Stimulated activated CD4-positive, alpha-beta T cell treated with anti-CD3 and anti-CD28 coated beads, Interleukin-1b, Interleukin-23, amount 100 ng/mL, for 48 hours (primary cell): Measurements from ENCODE around the gene SFRP2.

Source experiments
- DNase-seq: peaks from one replicate; pipeline ENCODE4 v3.0.0-alpha.2; 2020

SFRP2 gene

DNA sequence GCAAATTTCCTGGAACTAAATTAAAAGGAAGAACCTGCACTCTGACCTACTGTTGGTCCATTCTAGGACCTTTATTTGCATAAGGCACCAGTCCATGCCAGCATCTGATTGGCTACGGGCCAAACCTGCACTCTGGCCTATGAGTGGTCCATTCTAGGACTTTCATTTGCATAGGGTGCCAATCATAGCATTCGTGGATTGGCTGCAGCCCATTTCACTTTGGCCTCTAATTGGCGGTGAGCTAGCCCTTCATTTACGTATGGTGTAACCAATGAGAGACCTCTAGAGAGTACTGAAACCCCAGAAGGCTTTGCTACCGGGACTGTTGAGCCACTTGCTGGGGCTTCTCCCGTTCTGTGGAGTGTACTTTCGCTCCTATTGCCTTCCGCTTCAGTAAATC, 23.0 kb downstream of the SFRP2 start:
- DNase-seq, result no peak

DNA sequence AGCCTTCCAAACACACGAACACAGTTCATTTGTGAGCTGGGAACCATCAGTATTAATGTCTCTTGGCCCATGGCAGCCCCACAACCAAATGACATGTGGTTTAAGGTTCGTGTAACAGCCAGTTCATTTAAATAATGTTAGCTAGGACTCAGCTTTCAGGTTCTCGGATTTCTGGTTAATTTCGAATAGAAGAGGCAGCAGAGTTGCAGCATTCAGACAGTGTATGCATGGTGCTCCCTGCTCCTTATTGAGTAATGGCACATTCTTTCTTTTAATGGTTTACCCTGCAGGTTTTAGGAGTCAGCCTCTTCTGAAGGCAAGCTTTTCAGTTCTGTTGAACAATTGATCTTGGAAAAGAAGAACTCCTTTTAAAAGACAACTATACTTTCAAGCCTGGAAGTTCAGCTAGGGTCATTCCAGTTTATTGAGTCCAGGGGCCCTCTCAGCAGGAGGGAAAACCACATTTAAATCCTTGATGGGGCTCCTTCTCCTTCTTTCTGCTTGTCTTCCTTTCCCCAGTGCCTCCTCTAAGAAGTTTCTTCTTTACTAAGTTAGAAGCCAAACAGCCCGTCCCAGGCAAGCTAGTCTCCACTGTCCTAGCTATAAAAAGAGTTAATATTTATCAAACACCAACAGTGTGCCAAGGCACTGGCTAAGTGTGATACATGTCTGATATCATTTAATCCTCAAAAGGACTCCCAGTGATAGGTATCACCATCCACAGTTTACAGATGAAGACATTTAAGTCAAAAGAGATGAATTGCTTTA, 24.1 kb downstream of the SFRP2 start:
- DNase-seq, result no peak

DNA sequence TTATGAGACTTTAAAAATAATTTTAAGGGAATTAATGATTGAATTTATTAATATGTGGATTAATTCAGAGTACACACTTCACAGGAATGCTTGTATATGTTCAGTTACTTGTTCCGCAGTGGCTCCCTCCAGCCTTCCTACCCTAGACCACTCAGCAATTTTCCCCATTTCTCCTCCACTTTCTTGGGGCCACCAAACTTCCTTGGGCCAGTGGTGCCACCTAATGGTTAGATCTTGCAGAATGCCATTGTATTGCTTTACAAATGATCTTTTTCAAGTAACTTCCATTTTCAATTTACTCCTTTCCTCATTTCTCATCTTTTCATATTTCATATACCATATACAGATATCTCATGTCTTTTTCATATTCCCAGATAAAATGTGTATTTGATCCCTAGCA, 25.5 kb downstream of the SFRP2 start:
- no peak for DNase-seq

DNA sequence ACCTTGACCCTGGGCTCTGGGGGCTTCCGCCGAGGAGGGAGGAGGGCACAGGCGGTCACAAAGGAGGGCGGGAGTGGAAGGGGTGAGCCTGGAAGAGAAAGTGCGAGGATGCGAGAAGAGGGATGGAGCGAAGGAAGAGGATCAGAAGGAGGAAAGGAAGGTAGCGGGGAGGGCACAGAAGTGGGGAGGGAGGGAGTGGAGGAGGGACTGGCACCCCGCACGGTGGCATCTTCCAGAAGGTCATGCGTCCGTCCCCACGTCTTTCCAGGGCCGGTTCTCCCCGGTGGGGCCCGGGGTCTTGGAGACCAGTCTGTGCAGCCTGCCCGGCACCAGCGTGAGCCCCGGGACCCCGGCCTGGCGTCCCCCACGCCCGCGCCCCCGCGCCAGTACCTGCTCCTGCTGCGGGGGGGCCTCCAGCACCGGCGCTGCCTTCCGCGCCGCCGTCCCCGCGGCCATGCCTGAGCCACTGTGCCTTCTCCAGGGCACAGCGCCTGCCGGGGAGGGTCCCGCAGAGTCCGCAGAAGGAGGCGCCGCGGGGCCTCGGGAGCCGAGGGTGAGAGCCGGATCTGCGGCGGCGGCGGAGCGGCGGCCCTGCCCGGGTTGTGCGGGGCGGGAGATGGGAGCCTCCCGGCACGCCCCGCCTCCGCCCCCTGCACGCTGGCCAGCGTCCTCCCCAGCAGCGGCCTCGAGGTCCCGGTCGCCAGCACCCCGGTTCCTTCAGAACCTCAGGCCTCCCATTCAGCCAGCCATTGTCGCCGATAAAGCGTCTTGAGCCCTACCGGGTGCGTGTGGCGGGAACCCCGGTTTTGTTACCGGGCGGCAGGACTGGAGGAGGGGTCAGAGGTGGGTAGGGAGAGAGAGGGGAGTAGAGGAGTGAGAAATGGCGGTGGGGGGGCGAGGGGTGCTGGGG, 29.2 kb downstream of the SFRP2 start, which contains the start of gene RNF175:
Gene RNF175, minus strand, starts transcription at position 618 of the 910 bp plus-strand sequence. Its CDS starts 162 bp downstream, at position 456.
- peak; percentile 13 for DNase-seq

DNA sequence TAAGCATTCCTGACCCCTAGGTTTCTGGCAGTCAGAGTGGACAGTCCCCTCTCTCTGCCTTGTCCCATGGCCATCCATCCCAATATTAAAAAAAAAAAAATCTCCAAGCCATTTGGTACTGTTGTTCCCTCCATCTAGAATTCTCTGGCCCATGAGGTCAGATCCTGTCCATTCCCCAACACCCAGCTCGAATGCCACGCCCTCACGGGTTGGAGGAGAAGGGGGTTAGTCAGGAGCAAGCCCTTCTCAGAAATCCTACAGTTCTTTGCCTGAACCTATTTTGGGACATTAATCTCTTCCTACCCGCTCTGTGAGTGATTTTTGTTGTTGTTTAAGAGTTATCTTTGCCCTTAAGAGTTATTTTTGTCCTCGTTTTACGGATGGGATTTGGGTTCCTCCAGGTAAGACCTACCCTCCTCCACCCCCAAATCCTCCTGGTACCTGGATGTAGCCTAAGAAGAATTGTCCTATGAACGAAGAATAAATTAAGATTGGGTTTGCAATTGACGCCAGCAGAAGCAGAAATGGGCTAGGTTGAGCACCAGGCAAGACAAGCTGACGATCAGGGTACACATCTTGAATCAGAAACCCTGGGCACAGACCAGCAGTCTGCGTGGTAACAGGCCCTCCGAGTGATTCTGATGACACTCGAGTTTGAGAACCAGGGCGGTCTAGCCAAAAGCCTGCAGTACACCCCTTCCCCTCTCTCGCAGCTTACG, 30.0 kb downstream of the SFRP2 start:
- DNase-seq, result no peak

DNA sequence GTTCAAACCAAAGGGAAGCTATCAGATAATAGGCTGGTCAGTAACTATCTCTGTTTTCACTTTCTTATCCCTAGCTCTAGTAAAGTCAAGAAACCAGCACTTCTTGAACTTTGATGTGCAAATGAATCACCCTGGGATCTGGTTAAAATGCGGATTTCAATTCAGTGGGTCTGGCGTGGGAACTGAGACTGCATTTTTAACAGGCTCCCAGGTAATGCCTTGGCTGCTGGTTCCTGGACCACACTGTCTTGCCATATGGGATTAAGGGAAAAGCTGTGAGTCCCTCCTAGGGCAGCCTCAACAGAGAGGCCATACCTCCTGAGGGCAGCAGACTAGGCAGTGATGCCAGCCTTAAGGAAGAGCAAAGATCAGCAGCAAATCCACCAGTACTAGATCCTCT, 30.7 kb downstream of the SFRP2 start:
- no peak for DNase-seq

DNA sequence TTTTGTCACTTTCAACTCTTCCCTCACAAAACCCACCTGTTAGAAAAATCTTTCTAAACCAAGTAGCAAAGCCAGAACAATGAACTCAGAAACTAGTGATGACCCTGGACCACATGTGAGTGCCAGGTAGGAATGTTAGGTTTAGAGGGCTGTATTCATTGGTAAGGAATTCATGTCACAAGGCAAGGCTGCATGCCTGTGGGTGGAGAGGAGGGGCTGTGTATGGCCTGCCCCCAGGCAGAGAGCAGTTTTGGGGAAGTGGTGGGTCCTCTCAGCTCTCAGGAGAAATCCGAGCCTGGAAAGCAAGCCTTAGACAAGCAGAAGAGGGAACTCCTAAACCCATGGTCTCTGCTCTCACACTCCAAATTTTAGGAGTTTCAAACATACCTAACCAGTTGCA, 31.5 kb downstream of the SFRP2 start:
- DNase-seq, result no peak

DNA sequence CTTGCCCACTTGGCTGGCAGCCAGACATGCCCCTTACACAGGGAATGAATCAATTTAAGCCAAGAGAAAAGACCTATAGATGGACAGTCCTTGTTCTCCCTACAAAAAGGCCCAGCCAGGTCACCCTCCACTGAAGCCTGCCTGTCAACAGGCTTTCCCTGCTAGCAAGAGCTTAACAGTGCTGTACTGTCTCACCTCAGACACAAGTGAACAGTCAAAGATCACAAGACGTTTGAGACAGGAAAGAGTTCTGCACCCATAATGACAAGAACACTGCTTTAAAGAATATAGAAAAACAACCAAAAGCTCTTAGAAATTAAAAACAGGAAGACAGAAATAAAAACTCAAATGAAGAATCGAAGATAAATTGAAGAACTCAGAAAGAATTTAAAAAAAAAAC, 33.7 kb downstream of the SFRP2 start:
- DNase-seq, result no peak

DNA sequence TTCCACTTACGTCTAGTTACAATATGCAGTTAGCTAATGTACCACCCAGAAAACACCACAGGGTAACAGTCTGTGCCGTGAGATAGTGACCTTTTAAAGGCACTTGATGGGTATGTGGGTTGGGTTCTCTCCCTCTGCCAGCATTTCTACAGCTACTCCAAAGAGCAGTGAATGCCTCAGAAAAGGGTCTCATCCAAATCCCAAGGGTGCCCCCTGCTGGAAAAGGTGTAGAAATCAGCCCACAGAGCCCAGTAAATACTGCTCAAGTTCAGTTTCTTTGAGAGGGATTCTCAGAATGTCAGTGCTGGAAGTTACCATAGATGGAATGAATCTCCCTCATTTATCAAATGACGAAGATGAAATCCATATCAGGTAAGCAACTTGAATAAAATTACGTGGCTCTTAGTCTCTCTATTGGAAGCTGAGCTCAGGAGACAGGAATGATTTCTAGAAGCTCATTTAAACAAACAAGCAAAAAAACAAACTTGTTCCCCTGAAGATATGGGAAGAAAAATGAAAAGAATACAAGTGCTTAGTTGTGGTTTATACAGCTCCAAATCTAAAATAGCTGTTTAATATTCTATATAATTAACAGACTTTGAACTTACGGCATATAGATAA, 38.6 kb downstream of the SFRP2 start:
- DNase-seq, result peak; percentile 65

DNA sequence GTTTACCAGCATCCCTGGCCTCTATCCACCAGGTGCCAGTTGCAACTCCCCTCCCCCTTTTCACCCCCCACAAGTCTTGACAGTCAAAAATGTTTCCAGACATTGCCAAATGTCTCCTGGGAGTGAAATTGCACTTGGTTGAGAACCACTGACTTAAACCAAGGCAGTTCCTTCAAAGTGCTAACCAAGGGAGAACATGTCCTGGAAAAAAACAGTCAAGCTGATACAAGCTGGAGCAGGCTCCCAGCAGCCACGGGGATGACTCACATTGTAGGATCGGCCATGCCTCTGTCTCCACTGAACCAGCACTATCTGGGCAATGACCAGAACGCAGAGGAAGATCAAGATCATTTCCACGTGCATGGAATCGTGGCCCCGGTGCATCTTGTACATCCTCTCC, 40.5 kb downstream of the SFRP2 start:
- DNase-seq, result no peak

DNA sequence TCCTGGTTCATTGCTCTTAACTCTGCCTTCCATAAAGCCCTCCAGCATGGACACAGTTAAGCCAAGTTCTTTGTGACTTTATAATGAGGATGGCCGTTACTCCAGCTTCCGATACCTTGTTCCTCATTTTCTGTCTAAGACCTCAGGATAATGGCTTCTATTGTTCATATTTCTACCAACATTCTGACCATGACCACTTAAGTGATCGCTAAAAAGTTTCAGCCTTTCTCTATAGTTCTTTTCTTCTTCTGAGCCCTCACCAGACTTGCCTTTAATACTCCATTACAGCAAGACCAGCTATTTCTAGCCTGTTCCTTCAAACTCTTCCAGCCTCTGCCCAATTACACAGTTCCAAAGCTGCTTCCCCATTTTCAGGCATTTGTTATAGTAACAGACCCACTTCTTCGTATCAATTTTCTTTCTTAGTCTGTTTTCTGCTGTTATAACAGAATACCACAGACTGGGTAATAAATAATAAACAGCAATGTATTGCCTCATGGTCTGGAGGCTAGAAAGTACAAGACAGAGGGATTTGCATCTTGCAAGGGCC, 41.4 kb downstream of the SFRP2 start:
- no peak for DNase-seq

DNA sequence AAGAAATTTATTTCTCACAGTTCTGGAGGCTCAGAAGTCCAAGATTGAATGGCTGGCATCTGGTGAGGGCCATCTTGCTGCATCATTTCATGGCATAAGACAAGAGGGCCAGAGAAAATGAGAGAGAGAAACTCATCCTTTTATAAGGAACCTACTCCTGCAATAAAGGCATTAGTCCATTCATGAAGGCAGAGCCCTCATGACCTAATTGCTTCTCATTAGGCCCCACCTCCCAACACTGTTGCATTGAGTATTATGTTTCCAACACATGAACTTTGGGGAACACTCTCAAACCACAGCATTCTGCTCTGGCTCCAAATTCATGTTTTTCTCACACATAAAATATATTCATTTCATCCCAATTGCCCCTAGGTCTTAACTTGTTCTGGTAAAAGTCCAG, 43.2 kb downstream of the SFRP2 start:
- DNase-seq, result no peak

DNA sequence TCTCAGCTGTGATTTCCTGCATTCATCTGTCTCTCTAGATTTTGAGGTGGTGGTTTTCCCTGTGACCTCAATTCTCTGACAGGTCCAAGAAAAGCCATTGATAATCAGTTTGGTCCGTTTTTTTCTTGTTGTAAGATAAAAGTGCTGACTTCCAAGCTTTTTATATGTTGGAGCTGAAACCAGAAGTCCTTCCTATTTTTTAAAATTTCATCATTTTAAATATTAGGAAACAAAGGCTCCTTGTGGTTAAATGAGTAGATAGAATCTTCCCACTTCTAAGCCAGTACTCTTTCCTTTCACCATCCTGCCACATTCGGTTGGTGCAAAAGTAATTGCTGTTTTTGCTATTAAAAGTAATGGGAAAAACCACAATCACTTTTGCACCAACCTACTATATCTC, 47.3 kb downstream of the SFRP2 start:
- DNase-seq, result no peak

DNA sequence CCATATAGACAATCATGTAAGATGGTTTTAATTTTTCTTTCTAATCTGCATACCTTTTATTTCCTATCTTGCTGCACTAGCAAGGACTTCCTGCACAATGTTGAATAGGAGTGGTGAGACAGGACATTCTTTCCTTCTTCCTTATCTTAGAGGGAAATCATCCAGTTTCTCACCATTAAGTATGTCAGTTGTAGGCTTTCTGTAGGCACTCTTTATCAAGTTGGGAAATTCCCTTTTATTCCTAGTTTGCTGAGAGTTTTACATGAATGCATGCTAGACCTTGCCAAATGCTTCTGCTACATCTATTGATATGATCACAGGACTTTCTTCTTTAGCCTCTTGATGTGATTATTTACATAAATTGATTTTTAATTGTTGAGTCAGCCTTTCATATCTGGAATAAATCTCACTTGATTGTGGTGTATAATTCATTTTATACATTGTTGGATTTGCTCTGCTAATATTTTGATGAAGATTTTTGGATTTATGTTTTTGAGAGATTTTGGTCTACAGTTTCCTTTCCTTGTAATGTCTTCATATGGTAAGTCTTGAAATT, 52.9 kb downstream of the SFRP2 start:
- DNase-seq, result no peak

DNA sequence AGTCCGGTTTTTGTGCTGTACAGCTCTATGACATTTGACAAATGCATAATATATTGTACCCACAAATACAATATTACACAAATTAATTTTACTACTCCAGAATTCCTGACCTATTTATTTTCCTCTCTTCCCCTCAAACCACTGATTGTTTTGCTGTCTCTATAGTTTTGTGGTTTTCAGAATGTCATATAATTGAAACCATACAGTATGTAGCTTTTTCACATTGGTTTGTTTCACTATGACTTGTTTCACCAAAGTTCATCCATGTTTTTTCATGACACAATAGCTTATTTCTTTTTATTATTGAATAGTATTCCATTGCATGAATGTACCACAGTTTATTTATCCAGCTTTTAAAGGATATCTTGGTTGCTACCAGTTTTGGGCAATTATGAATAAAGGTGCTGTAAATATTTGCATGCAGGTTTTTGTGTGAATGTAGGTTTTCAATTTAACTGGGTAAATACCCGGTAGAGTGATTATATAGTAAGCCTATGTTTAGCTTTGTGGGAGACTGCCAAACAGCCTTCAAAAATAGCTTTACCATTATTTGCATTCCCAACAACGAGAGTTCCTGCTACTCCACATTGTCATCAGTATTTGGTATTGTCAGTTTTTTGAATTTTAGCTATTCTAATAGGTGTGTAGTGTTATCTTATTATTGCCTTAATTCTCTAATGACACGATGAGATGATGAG, 55.0 kb downstream of the SFRP2 start:
- DNase-seq, result no peak

DNA sequence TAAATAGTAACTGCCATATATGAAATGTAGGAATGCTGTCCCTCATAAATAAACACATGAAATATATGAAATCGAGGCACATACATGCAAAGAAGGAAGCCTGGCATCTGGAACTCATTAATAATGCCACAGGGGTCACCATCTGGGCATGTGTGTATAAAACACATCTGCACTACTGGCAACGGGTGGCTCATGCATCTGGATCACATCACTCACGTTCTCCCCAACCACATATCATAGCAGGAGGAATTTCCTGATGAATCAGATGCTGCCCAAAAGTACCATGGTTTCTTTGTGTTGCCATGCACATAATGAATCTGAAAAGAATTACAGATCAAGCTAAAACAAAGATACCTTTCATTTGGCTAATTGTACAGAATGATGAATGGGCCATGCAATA, 57.6 kb downstream of the SFRP2 start:
- no peak for DNase-seq
